DOHH2 (cell line): ENCODE results near the gene CCDC154.

Source experiments
- H3F3A ChIP-seq: fragments of 200-600 bp; sonication (generic), shearing (Covaris generic); 2 replicates; pipeline ENCODE4 v1.6.0; 2016; ENCODE audit warnings: antibody characterized with exemption, mild to moderate bottlenecking; ENCODE audit not compliant: control insufficient read depth, insufficient read depth
- H3K27ac ChIP-seq: fragments of 200-600 bp; sonication (generic); 2 replicates; pipeline ENCODE4 v1.5.1; 2014; ENCODE audit warnings: low read depth, mild to moderate bottlenecking, low read length, moderate library complexity
- H3K27me3 ChIP-seq: fragments of 200-600 bp; sonication (generic); 2 replicates; pipeline ENCODE4 v1.6.1; 2014; ENCODE audit warnings: mild to moderate bottlenecking, low read length, mixed read lengths; ENCODE audit not compliant: control insufficient read depth
- H3K36me3 ChIP-seq: fragments of 200-600 bp; sonication (generic); 2 replicates; pipeline ENCODE4 v1.6.1; 2014; ENCODE audit warnings: mild to moderate bottlenecking, low read length, moderate library complexity, mixed read lengths; ENCODE audit not compliant: control insufficient read depth
- H3K4me1 ChIP-seq: fragments of 200-600 bp; sonication (generic); 2 replicates; pipeline ENCODE4 v1.6.1; 2014; ENCODE audit warnings: mild to moderate bottlenecking, low read length, mixed read lengths; ENCODE audit not compliant: control insufficient read depth
- H3K4me2 ChIP-seq: fragments of 200-600 bp; sonication (generic); 2 replicates; pipeline ENCODE4 v1.6.0; 2014; ENCODE audit warnings: mild to moderate bottlenecking, low read length, moderate library complexity
- H3K4me3 ChIP-seq: fragments of 200-600 bp; sonication (generic); 2 replicates; pipeline ENCODE4 v1.5.1; 2014; ENCODE audit warnings: mild to moderate bottlenecking, low read length, mixed read lengths
- H3K79me2 ChIP-seq: fragments of 200-600 bp; sonication (generic); 2 replicates; pipeline ENCODE4 v1.6.1; 2014; ENCODE audit warnings: mild to moderate bottlenecking, low read length, mixed read lengths; ENCODE audit not compliant: control insufficient read depth
- H3K9me2 ChIP-seq: fragments of 200-600 bp; sonication (generic); replicated peaks from 2 replicates; pipeline ENCODE4 v1.6.1; 2014; ENCODE audit warnings: mild to moderate bottlenecking, low read length, mixed read lengths; ENCODE audit not compliant: control insufficient read depth
- H3K9me3 ChIP-seq: fragments of 200-600 bp; sonication (generic); 2 replicates; pipeline ENCODE4 v1.6.1; 2014; ENCODE audit warnings: antibody characterized with exemption, low read length, mixed read lengths; ENCODE audit not compliant: control insufficient read depth, insufficient read depth
- H4K20me1 ChIP-seq: fragments of 200-600 bp; sonication (generic); 2 replicates; pipeline ENCODE4 v1.6.0; 2014; ENCODE audit warnings: low read depth, mild to moderate bottlenecking, antibody characterized with exemption, low read length, moderate library complexity; ENCODE audit not compliant: control insufficient read depth, insufficient read depth
- EZH2phosphoT487 ChIP-seq: fragments of 200-600 bp; sonication (generic); IDR thresholded peaks from 2 replicates; pipeline ENCODE4 v1.6.1; 2017; ENCODE audit warnings: borderline replicate concordance, mild to moderate bottlenecking, antibody characterized with exemption, low read length, moderate library complexity, mixed read lengths
- TF ChIP-seq, protein P1 (sequence below): fragments of 200-600 bp; sonication (generic); IDR thresholded peaks from one replicate; pipeline ENCODE4 v1.5.1; 2014; ENCODE audit warnings: antibody characterized with exemption, mild to moderate bottlenecking, low read depth, low read length; ENCODE audit not compliant: poor library complexity, severe bottlenecking

CCDC154 gene

GRCh38 chr16:1387331-1387730, 57.0 kb downstream of the CCDC154 start:
- H3K4me1 ChIP-seq: no peaks in the 10 kb centered on the region; the same call in 1 of the 2 replicates
- H3K9me3 ChIP-seq: no peaks in the 10 kb centered on the region
- H3F3A ChIP-seq: no peaks in the 10 kb centered on the region
- TF ChIP-seq, protein P1, sequence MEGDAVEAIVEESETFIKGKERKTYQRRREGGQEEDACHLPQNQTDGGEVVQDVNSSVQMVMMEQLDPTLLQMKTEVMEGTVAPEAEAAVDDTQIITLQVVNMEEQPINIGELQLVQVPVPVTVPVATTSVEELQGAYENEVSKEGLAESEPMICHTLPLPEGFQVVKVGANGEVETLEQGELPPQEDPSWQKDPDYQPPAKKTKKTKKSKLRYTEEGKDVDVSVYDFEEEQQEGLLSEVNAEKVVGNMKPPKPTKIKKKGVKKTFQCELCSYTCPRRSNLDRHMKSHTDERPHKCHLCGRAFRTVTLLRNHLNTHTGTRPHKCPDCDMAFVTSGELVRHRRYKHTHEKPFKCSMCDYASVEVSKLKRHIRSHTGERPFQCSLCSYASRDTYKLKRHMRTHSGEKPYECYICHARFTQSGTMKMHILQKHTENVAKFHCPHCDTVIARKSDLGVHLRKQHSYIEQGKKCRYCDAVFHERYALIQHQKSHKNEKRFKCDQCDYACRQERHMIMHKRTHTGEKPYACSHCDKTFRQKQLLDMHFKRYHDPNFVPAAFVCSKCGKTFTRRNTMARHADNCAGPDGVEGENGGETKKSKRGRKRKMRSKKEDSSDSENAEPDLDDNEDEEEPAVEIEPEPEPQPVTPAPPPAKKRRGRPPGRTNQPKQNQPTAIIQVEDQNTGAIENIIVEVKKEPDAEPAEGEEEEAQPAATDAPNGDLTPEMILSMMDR: no peak
- no peak for TF ChIP-seq EZH2phosphoT487
- H3K4me2 ChIP-seq: no peak overlapping the region
- H3K27me3 ChIP-seq: no peaks in the 10 kb centered on the region
- H3K36me3 ChIP-seq: no peaks in the 10 kb centered on the region
- no peaks in the 10 kb centered on the region for H4K20me1 ChIP-seq
- H3K27ac ChIP-seq: no peak overlapping the region
- H3K79me2 ChIP-seq: no peaks in the 10 kb centered on the region
- H3K4me3 ChIP-seq: no peak overlapping the region
- no peaks in the 10 kb centered on the region for H3K9me2 ChIP-seq

DNA sequence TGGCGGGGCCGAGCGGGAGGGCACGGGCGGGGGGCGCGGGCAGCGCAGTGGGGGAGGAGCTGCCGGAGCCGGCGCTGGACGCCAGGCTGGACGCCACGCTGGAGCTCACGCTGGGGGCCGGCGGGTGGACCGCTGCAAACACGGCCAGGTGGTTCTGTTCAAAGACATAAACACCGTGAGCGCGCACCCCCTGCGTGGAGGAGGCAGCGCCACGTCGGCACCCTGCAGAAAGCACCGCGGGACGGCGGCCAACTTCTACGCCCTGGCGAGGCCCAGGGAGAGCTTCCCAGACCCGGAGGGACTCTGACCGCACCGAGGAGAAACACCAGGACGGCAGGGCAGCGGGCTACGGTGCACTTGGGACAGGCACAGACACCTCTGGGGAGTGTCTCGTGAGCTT, 59.1 kb downstream of the CCDC154 start:
- no peak overlapping the region for H3K4me3 ChIP-seq
- H4K20me1 ChIP-seq: no peaks in the 10 kb centered on the region
- no peaks in the 10 kb centered on the region for H3K9me3 ChIP-seq
- no peaks in the 10 kb centered on the region for H3K79me2 ChIP-seq
- H3K4me2 ChIP-seq: no peak overlapping the region
- H3K36me3 ChIP-seq: no peaks in the 10 kb centered on the region
- H3K27me3 ChIP-seq: no peaks in the 10 kb centered on the region
- no peak overlapping the region for H3K27ac ChIP-seq
- no peaks in the 10 kb centered on the region for H3F3A ChIP-seq
- H3K4me1 ChIP-seq: peaks cover under 1% of the 10 kb centered on the region
- TF ChIP-seq, protein P1: no peak
- no peak for TF ChIP-seq EZH2phosphoT487
- H3K9me2 ChIP-seq: no peaks in the 10 kb centered on the region
